MM.1S (cell line): Measurements from ENCODE around the gene GATA6.

ENCODE experiments used
- CTCF ChIP-seq: fragments of 300-600 bp; sonication (generic); IDR thresholded peaks from 2 replicates; pipeline ENCODE4 v1.5.1; 2016; ENCODE audit warnings: antibody characterized with exemption, low read length, mixed read lengths
- EZH2 ChIP-seq: fragments of 300-600 bp; sonication (generic); optimal IDR thresholded peaks from 2 replicates; pipeline ENCODE3; 2017; ENCODE audit warnings: low read depth, mild to moderate bottlenecking, antibody characterized with exemption, low read length, mixed read lengths

GRCh38 chr18:22203035-22203434 lies 33.6 kb downstream of the GATA6 start:
- TF ChIP-seq CTCF, result no peak
- no peak for TF ChIP-seq EZH2
